PFSK-1 (cell line): ENCODE data around the gene TRMT44.

Experiments used
- FOXP2 ChIP-seq: optimal IDR thresholded peaks from 2 replicates; pipeline ENCODE3; 2011; ENCODE audit warnings: borderline replicate concordance, control low read depth, inconsistent platforms; ENCODE audit not compliant: insufficient read depth; ENCODE audit errors: extremely low read length, extremely low read depth
- POLR2AphosphoS5 ChIP-seq: IDR thresholded peaks from 2 replicates; pipeline ENCODE4 v1.6.1; 2012; ENCODE audit warnings: low read depth, mild to moderate bottlenecking, control low read depth, low read length, moderate library complexity
- REST ChIP-seq, 2 experiments: IDR thresholded peaks; 2 replicates each; pipeline versions ENCODE4 v1.6.1 to v1.8.0; 2011 to 2012; ENCODE audit warnings: low read depth in 2 of 2, low read length in 2 of 2, control low read depth in 1 of 2, inconsistent platforms in 1 of 2, mild to moderate bottlenecking in 1 of 2, moderate library complexity in 1 of 2; ENCODE audit not compliant: insufficient read depth in 1 of 2
- SIN3A ChIP-seq: IDR thresholded peaks from 2 replicates; pipeline ENCODE4 v1.6.1; 2012; ENCODE audit warnings: mild to moderate bottlenecking, low read length, moderate library complexity, borderline replicate concordance; ENCODE audit not compliant: insufficient read depth
- TAF1 ChIP-seq: IDR thresholded peaks from 2 replicates; pipeline ENCODE4 v1.6.1; 2012; ENCODE audit warnings: low read length, control low read depth, borderline replicate concordance; ENCODE audit not compliant: insufficient read depth

- no peak for TF ChIP-seq REST (IDR thresholded peaks at IDR 0.05; ENCODE audit: insufficient read depth in 1 of 2, low read depth in 2 of 2, low read length in 2 of 2)
- no peak for TF ChIP-seq SIN3A
- no peak for TF ChIP-seq FOXP2
- no peak for TF ChIP-seq POLR2AphosphoS5
- no peak for TF ChIP-seq TAF1
These were observed 34.3 kb downstream of the TRMT44 start for GRCh38 chr4:8474856-8475255.
